ENCODE data around the gene GRK6.

The GRK6 gene

DNA sequence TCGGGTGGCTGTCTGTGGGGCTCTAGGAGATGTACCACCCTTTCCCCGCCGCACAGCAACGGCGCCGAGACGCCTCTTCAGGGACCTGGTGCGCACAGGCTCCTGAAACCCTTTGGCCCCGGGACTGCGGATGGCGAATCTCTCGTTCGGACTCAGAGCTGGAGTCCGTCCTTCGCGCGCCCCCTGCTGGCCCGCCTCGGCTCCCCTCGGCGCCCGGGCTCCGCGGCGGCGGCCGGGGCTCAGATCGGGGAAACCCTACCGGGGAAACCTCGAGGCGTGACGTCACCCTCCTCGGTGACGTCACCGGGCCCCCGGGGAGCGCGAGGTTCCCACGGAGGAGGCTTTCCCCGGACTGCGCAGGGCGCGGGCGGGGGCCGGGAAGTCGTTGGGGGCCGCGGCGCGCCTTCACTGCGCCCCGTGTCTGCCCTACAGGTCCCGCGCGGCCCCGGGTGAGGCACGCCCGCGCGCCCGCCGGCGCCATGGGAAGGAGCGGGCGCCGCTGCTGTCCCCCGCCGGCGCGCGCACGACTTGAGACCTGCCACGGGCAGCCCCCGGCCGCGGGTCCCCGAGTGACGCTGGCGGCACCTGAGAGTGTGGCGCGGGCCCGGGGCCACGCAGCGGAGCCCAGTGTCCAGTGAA lies 28.0 kb downstream of the GRK6 start:
- H3K9me3 ChIP-seq = no peaks in the 10 kb centered on the region
- peak overlapping the region; percentile 73 for H3K4me3 ChIP-seq (ENCODE audit: low read depth, low read length)
- DNase-seq = peak; percentile 97
- peaks cover 30% of the 10 kb centered on the region for H3K36me3 ChIP-seq
- H3K27me3 ChIP-seq = no peaks in the 10 kb centered on the region
- H3K4me1 ChIP-seq = peaks cover 30% of the 10 kb centered on the region
- peak; percentile 76 for TF ChIP-seq CTCF (IDR thresholded peaks at IDR 0.05; ENCODE audit: low read depth, low read length)

- H3K36me3 ChIP-seq = peaks cover 35% of the 10 kb centered on the region
- H3K4me1 ChIP-seq = peaks cover 30% of the 10 kb centered on the region
- peak; percentile 62 for TF ChIP-seq CTCF (IDR thresholded peaks at IDR 0.05; ENCODE audit: low read depth, low read length)
Observed at GRCh38 chr5:177455036-177455660, 28.7 kb downstream of the GRK6 start.

GRCh38 chr5:177455661-177456590 lies 29.4 kb downstream of the GRK6 start:
- H3K4me1 ChIP-seq = peaks cover 30% of the 10 kb centered on the region
- H3K4me3 ChIP-seq (ENCODE audit: low read depth, low read length) = peak overlapping the region; percentile 73
- H3K9me3 ChIP-seq = no peaks in the 10 kb centered on the region
- H3K36me3 ChIP-seq = peaks cover 36% of the 10 kb centered on the region
- H3K27me3 ChIP-seq = no peaks in the 10 kb centered on the region
- peak; percentile 89 for TF ChIP-seq CTCF (IDR thresholded peaks at IDR 0.05; ENCODE audit: low read depth, low read length)
- peak; percentile 96 for DNase-seq

More at GRCh38 chr5:177455036-177455660, 28.7 kb downstream of the GRK6 start:
- no peaks in the 10 kb centered on the region for H3K27me3 ChIP-seq
- peak; percentile 90 for DNase-seq
- peak overlapping the region; percentile 73 for H3K4me3 ChIP-seq (ENCODE audit: low read depth, low read length)
- no peaks in the 10 kb centered on the region for H3K9me3 ChIP-seq

GRCh38 chr5:177456591-177456964 lies 30.1 kb downstream of the GRK6 start:
- no peak overlapping the region; the same call in 1 of the 2 replicates for H3K4me3 ChIP-seq (ENCODE audit: low read depth, low read length)
- peaks cover 38% of the 10 kb centered on the region for H3K36me3 ChIP-seq
- no peaks in the 10 kb centered on the region for H3K9me3 ChIP-seq
- no peak for DNase-seq
- TF ChIP-seq CTCF (IDR thresholded peaks at IDR 0.05; ENCODE audit: low read depth, low read length) = no peak
- H3K4me1 ChIP-seq = peaks cover 30% of the 10 kb centered on the region
- no peaks in the 10 kb centered on the region for H3K27me3 ChIP-seq

GRCh38 chr5:177456976-177457851 lies 30.7 kb downstream of the GRK6 start:
- TF ChIP-seq CTCF (IDR thresholded peaks at IDR 0.05; ENCODE audit: low read depth, low read length) = peak; percentile 68
- Histone ChIP-seq H3K4me1 (peaks cover 30% of the 10 kb centered on the region), H3K27me3 (no peaks in the 10 kb centered on the region), H3K36me3 (peaks cover 41% of the 10 kb centered on the region), H3K9me3 (no peaks in the 10 kb centered on the region), H3K4me3 (ENCODE audit: low read depth, low read length) (no peak overlapping the region; the same call in 1 of the 2 replicates)
- DNase-seq = peak; percentile 97
